Hepatocyte (in vitro differentiated cells): ENCODE results near the gene C12orf42.

ENCODE experiments used
- EZH2 ChIP-seq: fragments of 200-600 bp; sonication (generic); IDR thresholded peaks from 2 replicates; pipeline ENCODE4 v1.6.1; 2016; ENCODE audit warnings: antibody characterized with exemption, mild to moderate bottlenecking, borderline replicate concordance
- EZH2phosphoT487 ChIP-seq: fragments of 200-600 bp; sonication (generic); IDR thresholded peaks from one replicate; pipeline ENCODE4 v1.6.1; 2018; ENCODE audit warnings: antibody characterized with exemption, mild to moderate bottlenecking, low read depth, moderate library complexity; ENCODE audit not compliant: unreplicated experiment, severe bottlenecking
- TF ChIP-seq, protein P1 (sequence below): fragments of 200-600 bp; sonication (generic); IDR thresholded peaks from 2 replicates; pipeline ENCODE4 v1.5.1; 2016; ENCODE audit warnings: antibody characterized with exemption, mild to moderate bottlenecking; ENCODE audit not compliant: poor library complexity

GRCh38 chr12:103538397-103538796, 42.6 kb upstream of the C12orf42 start:
- TF ChIP-seq, protein P1, sequence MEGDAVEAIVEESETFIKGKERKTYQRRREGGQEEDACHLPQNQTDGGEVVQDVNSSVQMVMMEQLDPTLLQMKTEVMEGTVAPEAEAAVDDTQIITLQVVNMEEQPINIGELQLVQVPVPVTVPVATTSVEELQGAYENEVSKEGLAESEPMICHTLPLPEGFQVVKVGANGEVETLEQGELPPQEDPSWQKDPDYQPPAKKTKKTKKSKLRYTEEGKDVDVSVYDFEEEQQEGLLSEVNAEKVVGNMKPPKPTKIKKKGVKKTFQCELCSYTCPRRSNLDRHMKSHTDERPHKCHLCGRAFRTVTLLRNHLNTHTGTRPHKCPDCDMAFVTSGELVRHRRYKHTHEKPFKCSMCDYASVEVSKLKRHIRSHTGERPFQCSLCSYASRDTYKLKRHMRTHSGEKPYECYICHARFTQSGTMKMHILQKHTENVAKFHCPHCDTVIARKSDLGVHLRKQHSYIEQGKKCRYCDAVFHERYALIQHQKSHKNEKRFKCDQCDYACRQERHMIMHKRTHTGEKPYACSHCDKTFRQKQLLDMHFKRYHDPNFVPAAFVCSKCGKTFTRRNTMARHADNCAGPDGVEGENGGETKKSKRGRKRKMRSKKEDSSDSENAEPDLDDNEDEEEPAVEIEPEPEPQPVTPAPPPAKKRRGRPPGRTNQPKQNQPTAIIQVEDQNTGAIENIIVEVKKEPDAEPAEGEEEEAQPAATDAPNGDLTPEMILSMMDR: no peak
- no peak for TF ChIP-seq EZH2
- no peak for TF ChIP-seq EZH2phosphoT487
